Measurements from ENCODE around the gene TJAP1.
A peak's percentile ranks its signal among the peaks of the same experiment; 100 is the strongest.
"Not testable (repeated sequence)": the region's sequence is repeated elsewhere in the genome, so short reads cannot be mapped to it uniquely, and the experiment has no call there.

TJAP1 gene

GRCh38 chr6:43467265-43467664, 10.1 kb upstream of the TJAP1 start:
- not testable (repeated sequence) for H4K12ac ChIP-seq (ENCODE audit: low read depth, low read length); H3K18ac ChIP-seq (ENCODE audit: low read length); H3K9me3 ChIP-seq (ENCODE audit: insufficient read depth, low read depth, low read length); H3K23ac ChIP-seq (ENCODE audit: low read length); H3K36me3 ChIP-seq (ENCODE audit: control insufficient read depth in 1 of 2, insufficient read depth in 2 of 2, low read length in 2 of 2); H4K8ac ChIP-seq (ENCODE audit: low read depth, low read length); H3K27ac ChIP-seq (ENCODE audit: low read depth, low read length); H4K91ac ChIP-seq (ENCODE audit: low read depth, low read length); H3K4ac ChIP-seq (ENCODE audit: low read depth, low read length); H3K14ac ChIP-seq (ENCODE audit: low read length); H2BK120ac ChIP-seq (ENCODE audit: insufficient read depth, low read length, poor library complexity); H3K4me2 ChIP-seq (ENCODE audit: low read length); H2BK5ac ChIP-seq (ENCODE audit: low read depth, low read length, poor library complexity); H3K9ac ChIP-seq (ENCODE audit: low read length); H2AFZ ChIP-seq (ENCODE audit: insufficient read depth, low read length, poor library complexity); DNase-seq; H2AK5ac ChIP-seq (ENCODE audit: low read length); H3K79me2 ChIP-seq (ENCODE audit: control insufficient read depth, insufficient read depth, low read length, poor library complexity); H3K27me3 ChIP-seq (ENCODE audit: insufficient read depth, low read length); H3K4me3 ChIP-seq (ENCODE audit: low read depth, low read length); H3K79me1 ChIP-seq (ENCODE audit: low read length); H3K4me1 ChIP-seq (ENCODE audit: control insufficient read depth in 1 of 2, insufficient read depth in 2 of 2, low read length in 2 of 2); H2BK12ac ChIP-seq (ENCODE audit: low read length)
- no CpG with 5 or more reads among the region's 5 CpGs for WGBS (ENCODE audit: extremely low coverage, insufficient coverage, insufficient read length)

- WGBS (ENCODE audit: extremely low coverage, insufficient coverage, insufficient read length): no CpG with 5 or more reads among the region's 4 CpGs
- H2BK120ac ChIP-seq (ENCODE audit: insufficient read depth, low read length, poor library complexity): no peak overlapping the region
- H3K27me3 ChIP-seq (ENCODE audit: insufficient read depth, low read length): no peaks in the 10 kb centered on the region
Measured at GRCh38 chr6:43467752-43468151, 9.6 kb upstream of the TJAP1 start.

GRCh38 chr6:43468240-43468639, 9.1 kb upstream of the TJAP1 start:
- H3K9ac ChIP-seq (ENCODE audit: low read length): no peak overlapping the region
- H2BK120ac ChIP-seq (ENCODE audit: insufficient read depth, low read length, poor library complexity): no peak overlapping the region
- no peak overlapping the region for H3K23ac ChIP-seq (ENCODE audit: low read length)
- H2AK5ac ChIP-seq (ENCODE audit: low read length): no peak overlapping the region
- H3K14ac ChIP-seq (ENCODE audit: low read length): no peak overlapping the region
- H4K8ac ChIP-seq (ENCODE audit: low read depth, low read length): no peak overlapping the region
- no peaks in the 10 kb centered on the region for H3K79me1 ChIP-seq (ENCODE audit: low read length)
- H3K4me2 ChIP-seq (ENCODE audit: low read length): no peak overlapping the region
- no peak overlapping the region for H4K12ac ChIP-seq (ENCODE audit: low read depth, low read length)
- H3K4ac ChIP-seq (ENCODE audit: low read depth, low read length): no peak overlapping the region
- no peak overlapping the region for H3K18ac ChIP-seq (ENCODE audit: low read length)
- DNase-seq: no peak
- H2BK5ac ChIP-seq (ENCODE audit: low read depth, low read length, poor library complexity): no peak overlapping the region
- no peak overlapping the region for H3K27ac ChIP-seq (ENCODE audit: low read depth, low read length)
- no peaks in the 10 kb centered on the region for H3K9me3 ChIP-seq (ENCODE audit: insufficient read depth, low read depth, low read length)
- no CpG with 5 or more reads among the region's 4 CpGs for WGBS (ENCODE audit: extremely low coverage, insufficient coverage, insufficient read length)
- no peak overlapping the region for H3K4me3 ChIP-seq (ENCODE audit: low read depth, low read length)
- H2BK12ac ChIP-seq (ENCODE audit: low read length): no peak overlapping the region
- peaks cover 5 to 10% of the 10 kb centered on the region in 2 experiments for H3K4me1 ChIP-seq (ENCODE audit: control insufficient read depth in 1 of 2, insufficient read depth in 2 of 2, low read length in 2 of 2)
- no peaks in the 10 kb centered on the region for H3K27me3 ChIP-seq (ENCODE audit: insufficient read depth, low read length)
- no peaks in the 10 kb centered on the region for H3K36me3 ChIP-seq (ENCODE audit: control insufficient read depth in 1 of 2, insufficient read depth in 2 of 2, low read length in 2 of 2)
- no peak overlapping the region for H4K91ac ChIP-seq (ENCODE audit: low read depth, low read length)
- no peak overlapping the region for H2AFZ ChIP-seq (ENCODE audit: insufficient read depth, low read length, poor library complexity)
- no peaks in the 10 kb centered on the region for H3K79me2 ChIP-seq (ENCODE audit: control insufficient read depth, insufficient read depth, low read length, poor library complexity)

More at GRCh38 chr6:43467752-43468151, 9.6 kb upstream of the TJAP1 start:
- Histone ChIP-seq H2BK12ac (ENCODE audit: low read length) (no peak overlapping the region), H3K79me1 (ENCODE audit: low read length) (no peaks in the 10 kb centered on the region), H3K23ac (ENCODE audit: low read length) (no peak overlapping the region), H4K8ac (ENCODE audit: low read depth, low read length) (no peak overlapping the region), H2BK5ac (ENCODE audit: low read depth, low read length, poor library complexity) (no peak overlapping the region), H3K4me2 (ENCODE audit: low read length) (no peak overlapping the region), H4K12ac (ENCODE audit: low read depth, low read length) (no peak overlapping the region), H3K18ac (ENCODE audit: low read length) (no peak overlapping the region), H3K4ac (ENCODE audit: low read depth, low read length) (no peak overlapping the region), H3K27ac (ENCODE audit: low read depth, low read length) (no peak overlapping the region), H3K9ac (ENCODE audit: low read length) (no peak overlapping the region), H2AK5ac (ENCODE audit: low read length) (no peak overlapping the region), H3K14ac (ENCODE audit: low read length) (no peak overlapping the region), H4K91ac (ENCODE audit: low read depth, low read length) (no peak overlapping the region), H3K4me3 (ENCODE audit: low read depth, low read length) (no peak overlapping the region), H3K36me3 (ENCODE audit: control insufficient read depth in 1 of 2, insufficient read depth in 2 of 2, low read length in 2 of 2) (no peaks in the 10 kb centered on the region), H3K79me2 (ENCODE audit: control insufficient read depth, insufficient read depth, low read length, poor library complexity) (no peaks in the 10 kb centered on the region), H3K9me3 (ENCODE audit: insufficient read depth, low read depth, low read length) (no peaks in the 10 kb centered on the region), H3K4me1 (ENCODE audit: control insufficient read depth in 1 of 2, insufficient read depth in 2 of 2, low read length in 2 of 2) (peaks cover 5 to 10% of the 10 kb centered on the region in 2 experiments), H2AFZ (ENCODE audit: insufficient read depth, low read length, poor library complexity) (no peak overlapping the region)
- peak; percentile 93 for DNase-seq

GRCh38 chr6:43468748-43469681, 8.4 kb upstream of the TJAP1 start:
- WGBS (ENCODE audit: extremely low coverage, insufficient coverage, insufficient read length): no CpG with 5 or more reads among the region's 13 CpGs

More at GRCh38 chr6:43468748-43469681, 8.4 kb upstream of the TJAP1 start:
- Histone ChIP-seq H3K79me2 (ENCODE audit: control insufficient read depth, insufficient read depth, low read length, poor library complexity) (no peaks in the 10 kb centered on the region), H3K9ac (ENCODE audit: low read length) (no peak overlapping the region), H3K79me1 (ENCODE audit: low read length) (no peaks in the 10 kb centered on the region), H2BK5ac (ENCODE audit: low read depth, low read length, poor library complexity) (no peak overlapping the region), H3K27ac (ENCODE audit: low read depth, low read length) (no peak overlapping the region), H4K91ac (ENCODE audit: low read depth, low read length) (no peak overlapping the region), H3K4ac (ENCODE audit: low read depth, low read length) (no peak overlapping the region), H3K9me3 (ENCODE audit: insufficient read depth, low read depth, low read length) (no peaks in the 10 kb centered on the region), H3K4me2 (ENCODE audit: low read length) (no peak overlapping the region), H3K18ac (ENCODE audit: low read length) (no peak overlapping the region), H3K14ac (ENCODE audit: low read length) (no peak overlapping the region), H3K4me1 (ENCODE audit: control insufficient read depth in 1 of 2, insufficient read depth in 2 of 2, low read length in 2 of 2) (peaks cover 5 to 10% of the 10 kb centered on the region in 2 experiments), H3K36me3 (ENCODE audit: control insufficient read depth in 1 of 2, insufficient read depth in 2 of 2, low read length in 2 of 2) (no peaks in the 10 kb centered on the region), H4K8ac (ENCODE audit: low read depth, low read length) (no peak overlapping the region), H4K12ac (ENCODE audit: low read depth, low read length) (no peak overlapping the region), H2BK120ac (ENCODE audit: insufficient read depth, low read length, poor library complexity) (no peak overlapping the region), H3K27me3 (ENCODE audit: insufficient read depth, low read length) (no peaks in the 10 kb centered on the region), H3K4me3 (ENCODE audit: low read depth, low read length) (no peak overlapping the region), H3K23ac (ENCODE audit: low read length) (no peak overlapping the region), H2AK5ac (ENCODE audit: low read length) (no peak overlapping the region), H2BK12ac (ENCODE audit: low read length) (no peak overlapping the region), H2AFZ (ENCODE audit: insufficient read depth, low read length, poor library complexity) (no peak overlapping the region)
- peak; percentile 41 to 57 for DNase-seq

All from trophoblast cell (in vitro differentiated cells and primary cell).